Upper lobe of right lung (tissue), 1 donor: Measurements from ENCODE around the gene WBP2. TPM values are rescaled to one million over a fixed set of nuclear protein-coding genes. Genes with fewer than 3 reads are reported as not detected.

Experiments
- ATAC-seq: fragments of 200-7000 bp; cut with Tn5 transposase; one replicate; pipeline ENCODE4 v1.9.1; 2020; ENCODE audit warnings: mild to moderate bottlenecking, moderate library complexity
- DNase-seq: peaks from one replicate; pipeline ENCODE4 v3.0.0-alpha.2; 2020
- H3K27ac ChIP-seq: fragments of 200-600 bp; one replicate; pipeline ENCODE4 v1.8.0; 2022
- H3K27me3 ChIP-seq: fragments of 200-600 bp; one replicate; pipeline ENCODE4 v1.8.0; 2022; ENCODE audit warnings: mild to moderate bottlenecking
- H3K36me3 ChIP-seq: fragments of 200-600 bp; one replicate; pipeline ENCODE4 v1.8.0; 2022
- H3K4me1 ChIP-seq: fragments of 200-600 bp; one replicate; pipeline ENCODE4 v1.8.0; 2022
- H3K4me3 ChIP-seq: fragments of 200-600 bp; one replicate; pipeline ENCODE4 v1.8.0; 2022; ENCODE audit warnings: mild to moderate bottlenecking
- H3K9me3 ChIP-seq: fragments of 200-600 bp; one replicate; pipeline ENCODE4 v1.8.0; 2022
- CTCF ChIP-seq: fragments of 200-600 bp; IDR thresholded peaks from one replicate; pipeline ENCODE4 v1.8.0; 2022; ENCODE audit warnings: antibody characterized with exemption
- intact Hi-C: fragments of 100-400 bp; cut with DNase I; formaldehyde crosslinking; loops from one replicate; pipeline ENCODE4 v1.11.0; 2022
- total RNA-seq: library from RNA; stranded (reverse); fragmentation: NEBNext Ultra II Directional; extraction: Animal tissue kit (Norgen Biotek cat#: 25700); gene quantifications from one replicate; pipeline ENCODE4 v1.2.1, GENCODE V29; 2021
- donor health status: DM: no; HTN: yes; CAD: no; lungs with severe emphysema.

Gene WBP2
- total RNA-seq, 1 donor from 2014 or later, result 156 TPM

GRCh38 chr17:75838410-75838809, 16.7 kb downstream of the WBP2 start:
- H3K27me3 ChIP-seq, result no peaks in the 10 kb centered on the region
- peaks cover 46% of the 10 kb centered on the region for H3K36me3 ChIP-seq
- H3K9me3 ChIP-seq, result no peaks in the 10 kb centered on the region
- H3K4me1 ChIP-seq, result no peaks in the 10 kb centered on the region
- intact Hi-C loops, result no loop called here
- no peak for TF ChIP-seq CTCF
- no peak for DNase-seq
- no peak overlapping the region for H3K27ac ChIP-seq
- no peak overlapping the region for H3K4me3 ChIP-seq
- ATAC-seq, result peak; percentile 69

GRCh38 chr17:75837899-75838298, 17.2 kb downstream of the WBP2 start:
- peaks cover 47% of the 10 kb centered on the region for H3K36me3 ChIP-seq
- no peak for TF ChIP-seq CTCF
- intact Hi-C loops, result no loop called here
- ATAC-seq (no peak), DNase-seq (no peak)
- H3K9me3 ChIP-seq, result no peaks in the 10 kb centered on the region
- H3K27me3 ChIP-seq, result no peaks in the 10 kb centered on the region
- H3K27ac ChIP-seq, result no peak overlapping the region
- no peaks in the 10 kb centered on the region for H3K4me1 ChIP-seq
- H3K4me3 ChIP-seq, result no peak overlapping the region

- H3K4me3 ChIP-seq, result no peak overlapping the region
- H3K27ac ChIP-seq, result no peak overlapping the region
- DNase-seq (no peak), ATAC-seq (no peak)
- H3K9me3 ChIP-seq, result no peaks in the 10 kb centered on the region
- intact Hi-C loops, result no loop called here
- TF ChIP-seq CTCF, result no peak
- no peaks in the 10 kb centered on the region for H3K27me3 ChIP-seq
- no peaks in the 10 kb centered on the region for H3K4me1 ChIP-seq
- peaks cover 42% of the 10 kb centered on the region for H3K36me3 ChIP-seq
These were observed 18.5 kb downstream of the WBP2 start for GRCh38 chr17:75836605-75837004.

- ATAC-seq (no peak), DNase-seq (no peak)
- Histone ChIP-seq H3K36me3 (peaks cover 45% of the 10 kb centered on the region), H3K4me3 (no peak overlapping the region), H3K27me3 (no peaks in the 10 kb centered on the region), H3K4me1 (no peaks in the 10 kb centered on the region), H3K27ac (no peak overlapping the region), H3K9me3 (no peaks in the 10 kb centered on the region)
- intact Hi-C loops, result no loop called here
- no peak for TF ChIP-seq CTCF
These were observed 19.5 kb downstream of the WBP2 start for GRCh38 chr17:75835654-75835987.

GRCh38 chr17:75834928-75835653, 20.0 kb downstream of the WBP2 start:
- H3K4me3 ChIP-seq, result no peak overlapping the region

More at GRCh38 chr17:75834928-75835653, 20.0 kb downstream of the WBP2 start:
- no peak for TF ChIP-seq CTCF
- H3K9me3 ChIP-seq, result no peaks in the 10 kb centered on the region
- no peak overlapping the region for H3K27ac ChIP-seq
- ATAC-seq (no peak), DNase-seq (no peak)
- H3K36me3 ChIP-seq, result peaks cover 45% of the 10 kb centered on the region
- intact Hi-C loops, result no loop called here
- no peaks in the 10 kb centered on the region for H3K4me1 ChIP-seq
- no peaks in the 10 kb centered on the region for H3K27me3 ChIP-seq
